GM12865 (cell line): ENCODE data around the gene ARSD.
"Not testable (repeated sequence)": the region's sequence is repeated elsewhere in the genome, so short reads cannot be mapped to it uniquely, and the experiment has no call there.

Experiments used
- DNase-seq: peaks from one replicate; pipeline ENCODE4 v3.0.0; 2010; ENCODE audit warnings: low read depth
- H3K4me3 ChIP-seq: 2 replicates; pipeline ENCODE4 v1.5.1; 2011; ENCODE audit warnings: mild to moderate bottlenecking, low read depth, low read length, control low read depth
- TF ChIP-seq, protein P1 (sequence below): IDR thresholded peaks from 2 replicates; pipeline ENCODE4 v1.5.1; 2011; ENCODE audit warnings: low read length, control low read depth, low read depth, inconsistent platforms; ENCODE audit not compliant: insufficient read depth; ENCODE audit errors: missing control alignments

Gene ARSD

GRCh38 chrX:2901367-2902036 lies 27.6 kb downstream of the ARSD start:
- DNase-seq = no peak

DNA sequence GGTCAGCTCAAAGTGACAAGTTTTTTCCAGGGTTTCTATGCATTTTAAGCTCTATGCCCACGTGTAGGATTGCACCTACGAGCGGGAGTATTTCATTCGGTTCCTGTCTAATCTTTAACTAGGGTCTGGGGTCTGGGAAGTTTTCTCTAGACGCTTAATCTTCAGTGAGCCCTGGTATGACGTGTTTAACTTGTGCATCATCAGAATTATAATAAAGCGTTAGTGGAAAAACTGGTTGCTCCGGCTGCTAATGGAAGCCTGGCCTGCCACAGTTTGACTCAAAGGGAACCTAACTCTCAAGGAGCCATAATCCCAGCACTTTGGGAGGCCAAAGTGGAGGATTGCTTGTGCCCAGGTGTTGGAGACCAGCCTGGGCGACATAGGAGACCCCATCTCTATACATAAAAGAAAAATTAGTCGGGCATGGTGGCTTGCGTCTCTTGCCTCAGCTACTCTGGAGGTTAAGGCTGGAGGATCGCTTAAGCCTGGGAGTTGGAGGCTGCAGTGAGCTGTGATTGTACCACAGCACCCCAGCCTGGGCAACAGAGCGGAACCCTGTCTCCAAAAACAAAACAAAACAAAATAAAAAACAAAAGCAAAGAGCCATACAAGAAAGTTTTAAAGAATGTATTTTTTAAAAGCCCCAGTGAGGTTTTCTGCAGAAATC lies 30.2 kb downstream of the ARSD start:
- H3K4me3 ChIP-seq = no peak overlapping the region
- DNase-seq = no peak
- TF ChIP-seq, protein P1, sequence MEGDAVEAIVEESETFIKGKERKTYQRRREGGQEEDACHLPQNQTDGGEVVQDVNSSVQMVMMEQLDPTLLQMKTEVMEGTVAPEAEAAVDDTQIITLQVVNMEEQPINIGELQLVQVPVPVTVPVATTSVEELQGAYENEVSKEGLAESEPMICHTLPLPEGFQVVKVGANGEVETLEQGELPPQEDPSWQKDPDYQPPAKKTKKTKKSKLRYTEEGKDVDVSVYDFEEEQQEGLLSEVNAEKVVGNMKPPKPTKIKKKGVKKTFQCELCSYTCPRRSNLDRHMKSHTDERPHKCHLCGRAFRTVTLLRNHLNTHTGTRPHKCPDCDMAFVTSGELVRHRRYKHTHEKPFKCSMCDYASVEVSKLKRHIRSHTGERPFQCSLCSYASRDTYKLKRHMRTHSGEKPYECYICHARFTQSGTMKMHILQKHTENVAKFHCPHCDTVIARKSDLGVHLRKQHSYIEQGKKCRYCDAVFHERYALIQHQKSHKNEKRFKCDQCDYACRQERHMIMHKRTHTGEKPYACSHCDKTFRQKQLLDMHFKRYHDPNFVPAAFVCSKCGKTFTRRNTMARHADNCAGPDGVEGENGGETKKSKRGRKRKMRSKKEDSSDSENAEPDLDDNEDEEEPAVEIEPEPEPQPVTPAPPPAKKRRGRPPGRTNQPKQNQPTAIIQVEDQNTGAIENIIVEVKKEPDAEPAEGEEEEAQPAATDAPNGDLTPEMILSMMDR = no peak

More at GRCh38 chrX:2901367-2902036, 27.6 kb downstream of the ARSD start:
- TF ChIP-seq, protein P1 = no peak
- H3K4me3 ChIP-seq = no peak overlapping the region

GRCh38 chrX:2897690-2898623 lies 31.2 kb downstream of the ARSD start:
- H3K4me3 ChIP-seq = not testable (repeated sequence)
- peak; percentile 0 for DNase-seq

- TF ChIP-seq, protein P1 = no peak
- no peak overlapping the region for H3K4me3 ChIP-seq
- no peak for DNase-seq
Observed at GRCh38 chrX:2897311-2897689, 31.8 kb downstream of the ARSD start.

DNA sequence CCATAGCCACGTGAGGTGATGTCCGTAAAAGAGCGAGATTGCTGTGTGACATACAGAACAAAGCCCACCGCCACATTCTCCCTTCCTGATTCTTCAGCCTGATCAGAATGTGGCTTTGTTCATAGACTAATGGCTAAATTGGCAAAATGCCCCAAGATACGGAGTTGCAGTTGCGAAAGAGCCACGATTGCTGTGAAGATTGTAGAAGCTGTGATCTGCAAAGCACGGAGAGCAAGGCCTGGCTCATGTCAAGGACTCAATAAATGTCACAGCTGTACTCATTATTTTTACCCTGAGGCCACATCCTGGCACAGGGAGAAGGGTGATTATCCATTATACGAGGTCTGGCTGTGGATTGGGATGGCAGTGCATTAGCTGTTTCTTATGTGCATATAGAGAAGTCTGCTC lies 34.2 kb downstream of the ARSD start:
- DNase-seq = no peak

GRCh38 chrX:2892816-2893215 lies 36.3 kb downstream of the ARSD start:
- TF ChIP-seq, protein P1 = no peak
- no peak overlapping the region for H3K4me3 ChIP-seq
- DNase-seq = no peak

More for the DNA sequence above, 34.2 kb downstream of the ARSD start:
- TF ChIP-seq, protein P1 = no peak
- H3K4me3 ChIP-seq = no peak overlapping the region

DNA sequence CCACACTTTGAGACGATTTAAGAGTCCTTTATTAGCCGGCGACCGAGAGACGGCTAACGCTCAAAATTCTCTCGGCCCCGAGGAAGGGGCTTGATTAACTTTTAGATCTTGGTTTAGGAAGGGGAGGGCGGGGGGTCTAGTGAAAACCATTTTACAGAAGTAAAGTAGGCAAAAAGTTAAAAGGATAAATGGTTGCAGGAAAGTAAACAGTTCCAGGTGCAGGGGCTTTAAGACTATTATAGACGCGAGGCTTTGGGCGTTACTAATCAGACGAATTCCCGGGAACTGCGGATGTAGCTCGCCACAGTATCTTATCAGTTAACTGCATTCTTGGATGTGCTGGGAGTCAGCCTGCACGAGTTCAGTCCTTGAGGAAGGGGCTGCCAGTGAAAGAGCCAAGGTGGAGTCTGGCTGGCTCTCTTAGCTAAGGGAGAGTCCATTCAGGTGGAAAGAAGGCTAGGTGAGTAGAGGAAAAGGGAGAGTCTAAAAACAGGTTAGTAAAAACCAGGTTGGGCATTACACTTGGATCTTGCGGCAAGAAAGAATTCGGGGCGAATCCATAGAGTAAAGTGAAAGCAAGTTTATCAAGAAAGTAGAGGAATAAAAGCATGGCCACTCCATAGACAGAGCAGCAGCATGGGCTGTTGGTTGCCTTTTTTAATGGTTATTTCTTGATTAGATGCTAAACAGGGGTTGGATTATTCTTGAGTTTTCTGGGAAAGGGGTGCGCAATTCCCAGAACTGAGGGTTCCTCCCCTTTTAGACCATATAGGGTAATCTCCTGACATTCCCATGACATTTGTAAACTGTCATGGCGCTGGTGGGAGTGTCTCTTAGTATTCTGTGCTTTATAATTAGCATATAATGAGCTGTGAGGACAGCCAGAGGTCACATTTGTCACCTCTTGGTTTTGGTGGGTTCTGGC lies 38.3 kb downstream of the ARSD start:
- DNase-seq, H3K4me3 ChIP-seq: not testable (repeated sequence)
